Measurements from ENCODE around the gene INTS11. TPM values are rescaled to one million over a fixed set of nuclear protein-coding genes. Genes with fewer than 3 reads are reported as not detected.

Gene INTS11
- total RNA-seq, 1 experiment from 2014 or later: 139 TPM

DNA sequence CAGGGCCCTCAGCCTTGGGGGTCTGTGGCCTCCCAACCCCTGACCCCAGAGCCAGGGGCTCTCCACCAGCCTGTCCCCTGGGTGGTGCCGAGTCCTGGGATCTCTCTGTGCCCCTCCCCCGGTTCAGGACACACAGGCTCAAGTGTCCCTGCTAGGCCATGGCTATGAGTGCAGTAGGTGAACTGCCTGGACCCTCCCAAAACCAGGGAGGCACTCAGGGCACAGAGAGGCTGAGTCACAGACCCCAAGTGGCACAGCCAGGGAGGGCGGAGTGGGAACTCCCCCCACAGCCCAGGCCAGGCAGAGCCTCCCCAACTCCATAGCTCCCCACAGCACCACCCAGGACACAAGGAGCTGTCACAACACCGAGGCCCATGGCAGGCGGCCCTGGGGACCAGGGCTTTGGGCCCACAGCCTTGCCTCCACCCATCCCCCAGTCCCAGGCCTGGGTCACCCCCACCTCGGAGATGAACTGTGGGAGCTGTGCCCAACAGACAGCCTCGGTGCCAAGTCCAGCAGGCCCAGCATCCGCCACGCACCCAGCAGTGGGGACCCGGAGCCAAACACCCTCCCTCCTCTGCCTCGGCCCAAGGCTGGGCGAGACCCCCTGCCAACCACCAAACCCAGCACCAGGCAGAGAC, 21.5 kb upstream of the INTS11 start:
- H3K4me3 Mint-ChIP-seq: no peak overlapping the region
- H3K36me3 Mint-ChIP-seq (ENCODE audit: insufficient read depth in 1 of 3, low read depth in 3 of 3): peaks cover 12 to 13% (median 12%) of the 10 kb centered on the region in 3 experiments
- H3K27me3 Mint-ChIP-seq (ENCODE audit: low read depth): no peaks in the 10 kb centered on the region
- DNase-seq: no peak
- peaks cover 3% of the 10 kb centered on the region for H4K20me1 ChIP-seq (ENCODE audit: control insufficient read depth, insufficient read depth, insufficient read length)
- no peak overlapping the region for H3K18ac ChIP-seq (ENCODE audit: insufficient read length, low read depth, low read length)
- WGBS (ENCODE audit: extremely low coverage, insufficient read length, low lambda C conversion rate): no CpG with 5 or more reads among the region's 12 CpGs
- peaks cover 6 to 15% of the 10 kb centered on the region in 2 experiments for H3K4me1 Mint-ChIP-seq
- no peak overlapping the region for H4K91ac ChIP-seq (ENCODE audit: insufficient read length, low read depth, low read length)
- no peak overlapping the region for H2BK20ac ChIP-seq (ENCODE audit: low read depth, low read length, poor library complexity, severe bottlenecking)
- H3K9me3 Mint-ChIP-seq: peaks cover 0 to 4% of the 10 kb centered on the region in 2 experiments; a peak in 2 of 5 replicates
- H3K4ac ChIP-seq (ENCODE audit: low read depth, low read length): no peak overlapping the region
- H4K5ac ChIP-seq (ENCODE audit: insufficient read length, low read depth, low read length): no peak overlapping the region
- H2BK15ac ChIP-seq (ENCODE audit: low read depth, low read length): no peak overlapping the region
- no peak overlapping the region for H2BK12ac ChIP-seq (ENCODE audit: insufficient read length, low read depth, low read length)
- no peak overlapping the region for H3K56ac ChIP-seq (ENCODE audit: insufficient read length, low read depth, low read length)
- no peaks in the 10 kb centered on the region for H3K9me3 ChIP-seq (ENCODE audit: control insufficient read depth, low read depth, low read length)
- H2BK120ac ChIP-seq (ENCODE audit: low read depth, low read length, poor library complexity, severe bottlenecking): no peak overlapping the region
- peaks cover 13% of the 10 kb centered on the region for H3K79me1 ChIP-seq (ENCODE audit: insufficient read depth, low read depth, low read length, poor library complexity, severe bottlenecking)
- no peak overlapping the region for H3K27ac ChIP-seq (ENCODE audit: insufficient read length, low read depth, low read length)
- H3K27ac Mint-ChIP-seq: no peak overlapping the region
- no peak overlapping the region for H3K9ac ChIP-seq (ENCODE audit: extremely low read depth, insufficient read length, low read length)
- H3K23ac ChIP-seq (ENCODE audit: insufficient read length, low read depth, low read length): no peak overlapping the region
- no peak overlapping the region for H2BK5ac ChIP-seq (ENCODE audit: insufficient read length, low read length)
- no peak overlapping the region for H4K8ac ChIP-seq (replicated peaks; ENCODE audit: insufficient read length, low read depth, low read length)
- H3K79me2 ChIP-seq (ENCODE audit: insufficient read depth, low read length): peaks cover 3% of the 10 kb centered on the region; the same call in 1 of the 2 replicates
- no peak overlapping the region for H3T11ph ChIP-seq (ENCODE audit: low read length)
- no peaks in the 10 kb centered on the region; the same call in 1 of the 2 replicates for H3K4me1 ChIP-seq (ENCODE audit: insufficient read depth, low read length)
- H3K23me2 ChIP-seq (ENCODE audit: insufficient read length, low read depth, low read length, poor library complexity, severe bottlenecking): peaks cover 9% of the 10 kb centered on the region
- no peak overlapping the region for H2AK5ac ChIP-seq (ENCODE audit: insufficient read length, low read length)
- TF ChIP-seq, protein P1, sequence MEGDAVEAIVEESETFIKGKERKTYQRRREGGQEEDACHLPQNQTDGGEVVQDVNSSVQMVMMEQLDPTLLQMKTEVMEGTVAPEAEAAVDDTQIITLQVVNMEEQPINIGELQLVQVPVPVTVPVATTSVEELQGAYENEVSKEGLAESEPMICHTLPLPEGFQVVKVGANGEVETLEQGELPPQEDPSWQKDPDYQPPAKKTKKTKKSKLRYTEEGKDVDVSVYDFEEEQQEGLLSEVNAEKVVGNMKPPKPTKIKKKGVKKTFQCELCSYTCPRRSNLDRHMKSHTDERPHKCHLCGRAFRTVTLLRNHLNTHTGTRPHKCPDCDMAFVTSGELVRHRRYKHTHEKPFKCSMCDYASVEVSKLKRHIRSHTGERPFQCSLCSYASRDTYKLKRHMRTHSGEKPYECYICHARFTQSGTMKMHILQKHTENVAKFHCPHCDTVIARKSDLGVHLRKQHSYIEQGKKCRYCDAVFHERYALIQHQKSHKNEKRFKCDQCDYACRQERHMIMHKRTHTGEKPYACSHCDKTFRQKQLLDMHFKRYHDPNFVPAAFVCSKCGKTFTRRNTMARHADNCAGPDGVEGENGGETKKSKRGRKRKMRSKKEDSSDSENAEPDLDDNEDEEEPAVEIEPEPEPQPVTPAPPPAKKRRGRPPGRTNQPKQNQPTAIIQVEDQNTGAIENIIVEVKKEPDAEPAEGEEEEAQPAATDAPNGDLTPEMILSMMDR (conservative IDR thresholded peaks at IDR 0.05): no peak
- no peak overlapping the region for H2AFZ ChIP-seq (ENCODE audit: low read length)
- H3K27me3 ChIP-seq (ENCODE audit: insufficient read depth, low read length): no peaks in the 10 kb centered on the region
- H3K4me2 ChIP-seq (ENCODE audit: insufficient read depth, insufficient read length, low read length): no peak overlapping the region
- no peak overlapping the region for H3K14ac ChIP-seq (ENCODE audit: insufficient read depth, low read length)
